ENCODE data around the gene C19orf44. TPM values are rescaled to one million over a fixed set of nuclear protein-coding genes. Genes with fewer than 3 reads are reported as not detected.

Gene C19orf44
- total RNA-seq, 2 experiments from 2014 or later, result 6.8 to 7.6 TPM

DNA sequence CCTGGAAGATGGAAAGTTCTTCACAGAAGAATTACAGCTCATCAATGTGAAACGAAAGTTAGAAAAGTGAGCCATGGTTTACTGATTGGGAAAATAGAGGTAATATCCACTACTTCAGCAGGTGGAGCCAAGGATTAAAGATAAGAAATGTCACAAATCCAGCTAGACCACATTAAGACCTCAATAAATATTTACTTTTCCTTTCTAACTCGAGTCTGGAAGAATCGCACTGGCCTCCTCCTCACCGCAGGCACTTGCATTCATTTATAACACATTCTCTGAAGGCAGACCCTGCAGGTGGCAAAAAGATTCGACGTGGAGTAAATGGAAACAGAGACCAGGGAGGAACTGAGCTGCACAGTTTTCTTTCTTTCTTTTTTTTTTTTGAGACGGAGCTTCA is 68.6 kb downstream of the C19orf44 start:
- H3K4me2 ChIP-seq (ENCODE audit: low read length), result no peak overlapping the region
- no peaks in the 10 kb centered on the region for H4K20me1 ChIP-seq (ENCODE audit: insufficient read depth, low read length)
- DNase-seq (ENCODE audit: low spot score), result no peak
- H3K36me3 ChIP-seq (ENCODE audit: insufficient read depth, low read length), result peaks cover 86% of the 10 kb centered on the region
- BruUV-seq (replicated peaks), result no TSS peak
- ChIA-PET POLR2A (no interaction called here), CTCF (ENCODE audit: unreplicated experiment) (no interaction called here)
- no peak overlapping the region for H2AFZ ChIP-seq (ENCODE audit: low read length)
- no peak overlapping the region for H3K27ac ChIP-seq (ENCODE audit: low read depth, low read length, poor library complexity, severe bottlenecking)
- no peaks in the 10 kb centered on the region for H3K9me3 ChIP-seq (ENCODE audit: low read length)
- TF ChIP-seq, protein P1, sequence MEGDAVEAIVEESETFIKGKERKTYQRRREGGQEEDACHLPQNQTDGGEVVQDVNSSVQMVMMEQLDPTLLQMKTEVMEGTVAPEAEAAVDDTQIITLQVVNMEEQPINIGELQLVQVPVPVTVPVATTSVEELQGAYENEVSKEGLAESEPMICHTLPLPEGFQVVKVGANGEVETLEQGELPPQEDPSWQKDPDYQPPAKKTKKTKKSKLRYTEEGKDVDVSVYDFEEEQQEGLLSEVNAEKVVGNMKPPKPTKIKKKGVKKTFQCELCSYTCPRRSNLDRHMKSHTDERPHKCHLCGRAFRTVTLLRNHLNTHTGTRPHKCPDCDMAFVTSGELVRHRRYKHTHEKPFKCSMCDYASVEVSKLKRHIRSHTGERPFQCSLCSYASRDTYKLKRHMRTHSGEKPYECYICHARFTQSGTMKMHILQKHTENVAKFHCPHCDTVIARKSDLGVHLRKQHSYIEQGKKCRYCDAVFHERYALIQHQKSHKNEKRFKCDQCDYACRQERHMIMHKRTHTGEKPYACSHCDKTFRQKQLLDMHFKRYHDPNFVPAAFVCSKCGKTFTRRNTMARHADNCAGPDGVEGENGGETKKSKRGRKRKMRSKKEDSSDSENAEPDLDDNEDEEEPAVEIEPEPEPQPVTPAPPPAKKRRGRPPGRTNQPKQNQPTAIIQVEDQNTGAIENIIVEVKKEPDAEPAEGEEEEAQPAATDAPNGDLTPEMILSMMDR (conservative IDR thresholded peaks at IDR 0.05; ENCODE audit: low read length), result no peak
- no peak overlapping the region for H3K4me3 ChIP-seq (ENCODE audit: low read depth, low read length, poor library complexity, severe bottlenecking)
- no peaks in the 10 kb centered on the region for H3K79me2 ChIP-seq (ENCODE audit: insufficient read depth, low read depth, low read length)
- intact Hi-C loops (cut with micrococcal nuclease; ENCODE audit: unreplicated experiment), result no loop called here
- H3K4me1 ChIP-seq (ENCODE audit: insufficient read depth, low read length, poor library complexity, severe bottlenecking), result no peaks in the 10 kb centered on the region
- H3K9me2 ChIP-seq (ENCODE audit: insufficient read depth, low read length), result no peaks in the 10 kb centered on the region

DNA sequence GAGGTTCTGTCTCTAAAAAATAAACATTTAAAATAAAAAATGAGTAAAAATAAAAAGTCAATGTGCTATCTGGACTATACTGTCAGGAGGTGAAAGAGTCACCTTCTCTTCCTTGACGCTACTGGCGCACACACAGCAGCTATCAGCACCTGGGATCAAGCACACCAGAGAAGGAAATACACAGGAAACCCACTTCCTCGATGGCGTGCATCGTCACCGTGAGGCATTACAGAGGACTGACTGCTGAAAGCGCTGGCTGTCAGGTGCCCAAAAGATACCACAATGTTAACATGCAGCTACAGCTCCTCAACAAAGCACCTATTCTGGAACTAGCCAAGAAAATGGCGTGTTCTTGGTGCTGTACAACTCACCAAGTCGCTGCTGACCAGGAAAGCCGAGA is 70.0 kb downstream of the C19orf44 start:
- intact Hi-C loops (cut with micrococcal nuclease; ENCODE audit: unreplicated experiment), result no loop called here
- no TSS peak for BruUV-seq (replicated peaks)
- Histone ChIP-seq H2AFZ (ENCODE audit: low read length) (no peak overlapping the region), H3K4me3 (ENCODE audit: low read depth, low read length, poor library complexity, severe bottlenecking) (no peak overlapping the region), H3K27ac (ENCODE audit: low read depth, low read length, poor library complexity, severe bottlenecking) (no peak overlapping the region), H3K4me2 (ENCODE audit: low read length) (no peak overlapping the region), H3K4me1 (ENCODE audit: insufficient read depth, low read length, poor library complexity, severe bottlenecking) (peaks cover 5% of the 10 kb centered on the region), H3K9me3 (ENCODE audit: low read length) (no peaks in the 10 kb centered on the region), H3K36me3 (ENCODE audit: insufficient read depth, low read length) (peaks cover 82% of the 10 kb centered on the region), H4K20me1 (ENCODE audit: insufficient read depth, low read length) (no peaks in the 10 kb centered on the region), H3K79me2 (ENCODE audit: insufficient read depth, low read depth, low read length) (peaks cover 9% of the 10 kb centered on the region; the same call in 1 of the 2 replicates), H3K9me2 (ENCODE audit: insufficient read depth, low read length) (no peaks in the 10 kb centered on the region)
- ChIA-PET CTCF (ENCODE audit: unreplicated experiment) (no interaction called here), POLR2A (interaction anchor here (0.5 to 0.6 kb wide), 2 partner anchors 71 to 1284 kb away, joined by 3 to 5 read pairs; no protein-coding TSS in a partner anchor)
- no peak for DNase-seq (ENCODE audit: low spot score)
- TF ChIP-seq, protein P1 (conservative IDR thresholded peaks at IDR 0.05; ENCODE audit: low read length), result no peak
- no peak for TF ChIP-seq EZH2phosphoT487 (IDR thresholded peaks at IDR 0.05; ENCODE audit: borderline replicate concordance, low read depth, low read length)

DNA sequence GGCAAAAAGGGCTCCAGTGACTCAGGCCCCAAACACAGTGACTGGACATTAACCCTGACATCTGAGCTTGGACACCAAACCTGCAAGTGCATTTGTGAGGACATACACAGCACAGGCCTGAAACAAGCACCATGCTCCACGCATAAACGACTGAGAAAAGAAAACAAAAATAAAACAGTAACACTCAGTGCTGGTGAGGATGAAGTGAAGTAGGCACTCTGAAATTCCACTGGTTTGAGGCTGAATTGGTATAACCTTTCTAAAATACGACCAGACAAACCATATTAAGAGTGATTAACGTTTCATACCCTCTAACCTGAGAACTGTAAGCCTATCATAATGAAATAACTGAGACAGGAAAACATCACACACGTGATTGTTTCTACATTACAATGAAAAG is 70.5 kb downstream of the C19orf44 start:
- intact Hi-C loops (cut with micrococcal nuclease; ENCODE audit: unreplicated experiment), result no loop called here
- no TSS peak for BruUV-seq (replicated peaks)
- TF ChIP-seq, protein P1 (conservative IDR thresholded peaks at IDR 0.05; ENCODE audit: low read length), result no peak
- TF ChIP-seq EZH2phosphoT487 (IDR thresholded peaks at IDR 0.05; ENCODE audit: borderline replicate concordance, low read depth, low read length), result no peak
- peaks cover 9% of the 10 kb centered on the region for H3K4me1 ChIP-seq (ENCODE audit: insufficient read depth, low read length, poor library complexity, severe bottlenecking)
- POLR2A ChIA-PET, result no interaction called here
- CTCF ChIA-PET (ENCODE audit: unreplicated experiment), result no interaction called here
- no peak overlapping the region for H2AFZ ChIP-seq (ENCODE audit: low read length)
- DNase-seq (ENCODE audit: low spot score), result no peak
- H3K9me3 ChIP-seq (ENCODE audit: low read length), result no peaks in the 10 kb centered on the region
- H3K36me3 ChIP-seq (ENCODE audit: insufficient read depth, low read length), result peaks cover 77% of the 10 kb centered on the region
- H3K9me2 ChIP-seq (ENCODE audit: insufficient read depth, low read length), result no peaks in the 10 kb centered on the region
- no peak overlapping the region for H3K4me3 ChIP-seq (ENCODE audit: low read depth, low read length, poor library complexity, severe bottlenecking)
- H3K79me2 ChIP-seq (ENCODE audit: insufficient read depth, low read depth, low read length), result peaks cover 15% of the 10 kb centered on the region; the same call in 1 of the 2 replicates
- H3K4me2 ChIP-seq (ENCODE audit: low read length), result no peak overlapping the region
- no peak overlapping the region for H3K27ac ChIP-seq (ENCODE audit: low read depth, low read length, poor library complexity, severe bottlenecking)
- H4K20me1 ChIP-seq (ENCODE audit: insufficient read depth, low read length), result no peaks in the 10 kb centered on the region
